ENCODE measurements around the gene CFAP65. TPM values are rescaled to one million over a fixed set of nuclear protein-coding genes. Genes with fewer than 3 reads are reported as not detected.

CFAP65 gene
- total and polyA plus RNA-seq, 9 of the 15 experiments (the other 6 are each of a cell fraction or from before 2014, with no cell fraction given): not detected

- Histone ChIP-seq H2AFZ (ENCODE audit: low read depth, low read length) (no peak overlapping the region), H3K36me3 (ENCODE audit: control insufficient read depth, insufficient read depth, low read length) (peaks cover 5% of the 10 kb centered on the region; the same call in 1 of the 3 replicates), H4K20me1 (replicated peaks; ENCODE audit: control insufficient read depth, insufficient read depth, low read length) (no peaks in the 10 kb centered on the region; the same call in 1 of the 2 replicates), H3K4me3 (no peak overlapping the region), H3K27me3 (ENCODE audit: control insufficient read depth in 2 of 2, insufficient read depth in 2 of 2, low read length in 2 of 2) (no peaks in the 10 kb centered on the region), H3K9me3 (replicated peaks; ENCODE audit: control insufficient read depth, insufficient read depth, low read depth, low read length) (no peaks in the 10 kb centered on the region), H3K4me2 (ENCODE audit: insufficient read depth, low read length) (no peak overlapping the region), H3K4me1 (replicated peaks in 1 of 2; ENCODE audit: control insufficient read depth in 2 of 2, insufficient read depth in 2 of 2, low read length in 2 of 2) (0 out of 5 replicates have a peak, but pooled peaks cover 0 to 2% of the 10 kb centered on the region in 2 experiments), H3K79me2 (ENCODE audit: control insufficient read depth, insufficient read depth, low read length) (no peaks in the 10 kb centered on the region), H3K9ac (ENCODE audit: insufficient read depth in 1 of 2, low read depth in 2 of 2, low read length in 2 of 2) (no peak overlapping the region), H3K27ac (ENCODE audit: extremely low read depth, low read depth, low read length) (no peak overlapping the region), H3K9me1 (ENCODE audit: control insufficient read depth, insufficient read depth, low read length) (peaks cover 2% of the 10 kb centered on the region)
- in situ Hi-C loops (cut with MboI) (no loop called here), intact Hi-C loops (cut with micrococcal nuclease) (no loop called here)
- CTCF ChIA-PET (ENCODE audit: low intra/inter-chr PET ratio): no interaction called here
- DNase-seq (ENCODE audit: extremely low read depth in 1 of 4, low spot score in 3 of 4): no peak
- BruUV-seq (replicated peaks): no TSS peak
- no peak for ATAC-seq
- POLR2A ChIA-PET: interaction anchor here (0.7 to 1.2 kb wide), 2 partner anchors 9 to 39 kb away, joined by 3 to 4 read pairs; no protein-coding TSS in a partner anchor
- TF ChIP-seq NR4A1 (CRISPR knock-in tag; IDR thresholded peaks at IDR 0.05) (no peak), NR4A1 (tag; IDR thresholded peaks at IDR 0.05) (no peak), HNRNPLL (IDR thresholded peaks at IDR 0.05; ENCODE audit: low read depth, low read length, poor library complexity, severe bottlenecking) (no peak), RBM14 (IDR thresholded peaks at IDR 0.05; ENCODE audit: borderline replicate concordance, insufficient read depth, low read depth, low read length) (no peak), HOXB6 (CRISPR knock-in tag; IDR thresholded peaks at IDR 0.05; ENCODE audit: borderline replicate concordance) (no peak), ZNF124 (CRISPR knock-in tag; IDR thresholded peaks at IDR 0.05) (no peak), FOXK2 (conservative IDR thresholded peaks at IDR 0.05 in 1 of 2, IDR thresholded peaks at IDR 0.05 in 1 of 2; ENCODE audit: low read depth in 2 of 2) (no peak), KDM2B (CRISPR knock-in tag; IDR thresholded peaks at IDR 0.05) (no peak), HCFC1 (IDR thresholded peaks at IDR 0.05; ENCODE audit: low read depth, low read length) (no peak), SMAD3 (CRISPR knock-in tag; conservative IDR thresholded peaks at IDR 0.05) (no peak)
- TF ChIP-seq, protein P1, sequence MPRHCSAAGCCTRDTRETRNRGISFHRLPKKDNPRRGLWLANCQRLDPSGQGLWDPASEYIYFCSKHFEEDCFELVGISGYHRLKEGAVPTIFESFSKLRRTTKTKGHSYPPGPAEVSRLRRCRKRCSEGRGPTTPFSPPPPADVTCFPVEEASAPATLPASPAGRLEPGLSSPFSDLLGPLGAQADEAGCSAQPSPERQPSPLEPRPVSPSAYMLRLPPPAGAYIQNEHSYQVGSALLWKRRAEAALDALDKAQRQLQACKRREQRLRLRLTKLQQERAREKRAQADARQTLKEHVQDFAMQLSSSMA (CRISPR knock-in tag; IDR thresholded peaks at IDR 0.05): no peak
- TF ChIP-seq, protein P2, sequence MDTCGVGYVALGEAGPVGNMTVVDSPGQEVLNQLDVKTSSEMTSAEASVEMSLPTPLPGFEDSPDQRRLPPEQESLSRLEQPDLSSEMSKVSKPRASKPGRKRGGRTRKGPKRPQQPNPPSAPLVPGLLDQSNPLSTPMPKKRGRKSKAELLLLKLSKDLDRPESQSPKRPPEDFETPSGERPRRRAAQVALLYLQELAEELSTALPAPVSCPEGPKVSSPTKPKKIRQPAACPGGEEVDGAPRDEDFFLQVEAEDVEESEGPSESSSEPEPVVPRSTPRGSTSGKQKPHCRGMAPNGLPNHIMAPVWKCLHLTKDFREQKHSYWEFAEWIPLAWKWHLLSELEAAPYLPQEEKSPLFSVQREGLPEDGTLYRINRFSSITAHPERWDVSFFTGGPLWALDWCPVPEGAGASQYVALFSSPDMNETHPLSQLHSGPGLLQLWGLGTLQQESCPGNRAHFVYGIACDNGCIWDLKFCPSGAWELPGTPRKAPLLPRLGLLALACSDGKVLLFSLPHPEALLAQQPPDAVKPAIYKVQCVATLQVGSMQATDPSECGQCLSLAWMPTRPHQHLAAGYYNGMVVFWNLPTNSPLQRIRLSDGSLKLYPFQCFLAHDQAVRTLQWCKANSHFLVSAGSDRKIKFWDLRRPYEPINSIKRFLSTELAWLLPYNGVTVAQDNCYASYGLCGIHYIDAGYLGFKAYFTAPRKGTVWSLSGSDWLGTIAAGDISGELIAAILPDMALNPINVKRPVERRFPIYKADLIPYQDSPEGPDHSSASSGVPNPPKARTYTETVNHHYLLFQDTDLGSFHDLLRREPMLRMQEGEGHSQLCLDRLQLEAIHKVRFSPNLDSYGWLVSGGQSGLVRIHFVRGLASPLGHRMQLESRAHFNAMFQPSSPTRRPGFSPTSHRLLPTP (IDR thresholded peaks at IDR 0.05; ENCODE audit: borderline replicate concordance, extremely low read depth, insufficient read length): no peak
- TF ChIP-seq, protein P3, sequence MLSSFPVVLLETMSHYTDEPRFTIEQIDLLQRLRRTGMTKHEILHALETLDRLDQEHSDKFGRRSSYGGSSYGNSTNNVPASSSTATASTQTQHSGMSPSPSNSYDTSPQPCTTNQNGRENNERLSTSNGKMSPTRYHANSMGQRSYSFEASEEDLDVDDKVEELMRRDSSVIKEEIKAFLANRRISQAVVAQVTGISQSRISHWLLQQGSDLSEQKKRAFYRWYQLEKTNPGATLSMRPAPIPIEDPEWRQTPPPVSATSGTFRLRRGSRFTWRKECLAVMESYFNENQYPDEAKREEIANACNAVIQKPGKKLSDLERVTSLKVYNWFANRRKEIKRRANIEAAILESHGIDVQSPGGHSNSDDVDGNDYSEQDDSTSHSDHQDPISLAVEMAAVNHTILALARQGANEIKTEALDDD (IDR thresholded peaks at IDR 0.05): no peak
- TF ChIP-seq, protein P4, sequence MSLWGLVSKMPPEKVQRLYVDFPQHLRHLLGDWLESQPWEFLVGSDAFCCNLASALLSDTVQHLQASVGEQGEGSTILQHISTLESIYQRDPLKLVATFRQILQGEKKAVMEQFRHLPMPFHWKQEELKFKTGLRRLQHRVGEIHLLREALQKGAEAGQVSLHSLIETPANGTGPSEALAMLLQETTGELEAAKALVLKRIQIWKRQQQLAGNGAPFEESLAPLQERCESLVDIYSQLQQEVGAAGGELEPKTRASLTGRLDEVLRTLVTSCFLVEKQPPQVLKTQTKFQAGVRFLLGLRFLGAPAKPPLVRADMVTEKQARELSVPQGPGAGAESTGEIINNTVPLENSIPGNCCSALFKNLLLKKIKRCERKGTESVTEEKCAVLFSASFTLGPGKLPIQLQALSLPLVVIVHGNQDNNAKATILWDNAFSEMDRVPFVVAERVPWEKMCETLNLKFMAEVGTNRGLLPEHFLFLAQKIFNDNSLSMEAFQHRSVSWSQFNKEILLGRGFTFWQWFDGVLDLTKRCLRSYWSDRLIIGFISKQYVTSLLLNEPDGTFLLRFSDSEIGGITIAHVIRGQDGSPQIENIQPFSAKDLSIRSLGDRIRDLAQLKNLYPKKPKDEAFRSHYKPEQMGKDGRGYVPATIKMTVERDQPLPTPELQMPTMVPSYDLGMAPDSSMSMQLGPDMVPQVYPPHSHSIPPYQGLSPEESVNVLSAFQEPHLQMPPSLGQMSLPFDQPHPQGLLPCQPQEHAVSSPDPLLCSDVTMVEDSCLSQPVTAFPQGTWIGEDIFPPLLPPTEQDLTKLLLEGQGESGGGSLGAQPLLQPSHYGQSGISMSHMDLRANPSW (CRISPR knock-in tag; IDR thresholded peaks at IDR 0.05): no peak
- TF ChIP-seq, protein P5, sequence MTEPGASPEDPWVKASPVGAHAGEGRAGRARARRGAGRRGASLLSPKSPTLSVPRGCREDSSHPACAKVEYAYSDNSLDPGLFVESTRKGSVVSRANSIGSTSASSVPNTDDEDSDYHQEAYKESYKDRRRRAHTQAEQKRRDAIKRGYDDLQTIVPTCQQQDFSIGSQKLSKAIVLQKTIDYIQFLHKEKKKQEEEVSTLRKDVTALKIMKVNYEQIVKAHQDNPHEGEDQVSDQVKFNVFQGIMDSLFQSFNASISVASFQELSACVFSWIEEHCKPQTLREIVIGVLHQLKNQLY (CRISPR knock-in tag; conservative IDR thresholded peaks at IDR 0.05): no peak
- 51% methylated on average over 6 of the region's 7 CpGs for WGBS (ENCODE audit: insufficient coverage, low coverage, missing lambda C conversion rate)
- FAIRE-seq: no peak
Observed at GRCh38 chr2:219081096-219081495, 39.8 kb upstream of the CFAP65 start.

Measured in K562 (cell line).